NCI-H345 (cell line): ENCODE measurements around the gene PPP2R5D.
A peak's percentile ranks its signal among the peaks of the same experiment; 100 is the strongest.

Experiments used
- DNase-seq: peaks from one replicate; lab custom pipeline; 2025; lab: John Stamatoyannopoulos, UW

The PPP2R5D gene

DNA sequence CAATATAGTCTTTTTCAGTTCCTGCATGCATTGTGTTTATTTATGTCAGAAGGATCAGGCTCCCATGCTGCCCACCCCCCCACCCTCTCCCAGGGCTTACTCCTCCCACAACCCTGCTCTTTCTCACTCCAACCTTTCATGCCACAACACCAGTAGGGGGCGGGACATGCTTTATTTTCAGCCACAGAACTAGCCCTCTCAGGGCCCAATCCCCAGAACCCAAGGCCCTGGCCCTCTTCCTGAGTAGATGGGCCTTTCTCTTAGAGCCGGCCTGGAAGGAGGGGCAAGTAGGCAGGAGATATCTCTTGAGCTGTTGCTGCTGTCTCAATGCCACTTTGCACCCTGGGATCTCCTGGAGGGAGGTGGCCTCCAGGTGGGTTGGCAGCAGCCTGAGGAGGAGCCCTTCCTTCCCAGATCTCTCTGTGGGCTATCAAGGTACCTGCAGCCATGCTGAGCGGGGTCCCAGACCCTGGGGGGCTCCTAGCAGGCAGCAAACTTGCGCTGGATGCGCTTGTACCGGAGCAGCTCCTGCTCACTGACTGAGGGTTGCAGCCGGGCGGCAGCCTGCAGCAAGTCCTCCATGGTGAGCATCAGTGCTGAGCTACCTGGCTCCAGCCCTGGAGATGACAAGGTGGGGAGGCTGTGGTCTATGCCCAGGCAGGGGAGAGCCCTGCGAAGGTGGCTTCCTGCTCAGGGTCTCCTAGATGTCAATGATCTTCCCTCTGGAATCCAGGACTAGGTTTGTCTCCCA is 20.3 kb upstream of the PPP2R5D start:
- DNase-seq: no peak

DNA sequence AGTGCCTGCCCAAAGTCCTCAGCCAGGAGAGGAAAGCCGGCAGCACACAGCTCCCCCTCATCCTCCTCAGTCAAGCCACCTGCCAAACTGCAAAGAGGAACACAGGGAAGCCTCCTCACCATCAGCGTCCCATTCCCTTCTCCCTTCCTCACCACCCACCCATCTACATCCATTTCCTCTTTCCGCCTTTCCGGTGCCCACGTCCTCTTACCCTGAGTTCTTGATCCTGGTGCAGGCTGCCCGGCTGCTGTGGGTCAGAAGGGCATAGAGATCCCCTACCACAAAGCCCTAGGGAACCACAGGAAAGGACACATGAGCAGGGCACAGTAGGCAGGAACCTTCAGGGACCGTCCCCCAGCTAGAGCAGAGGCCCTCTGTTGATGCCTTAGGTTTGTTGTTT is 17.8 kb upstream of the PPP2R5D start:
- no peak for DNase-seq

DNA sequence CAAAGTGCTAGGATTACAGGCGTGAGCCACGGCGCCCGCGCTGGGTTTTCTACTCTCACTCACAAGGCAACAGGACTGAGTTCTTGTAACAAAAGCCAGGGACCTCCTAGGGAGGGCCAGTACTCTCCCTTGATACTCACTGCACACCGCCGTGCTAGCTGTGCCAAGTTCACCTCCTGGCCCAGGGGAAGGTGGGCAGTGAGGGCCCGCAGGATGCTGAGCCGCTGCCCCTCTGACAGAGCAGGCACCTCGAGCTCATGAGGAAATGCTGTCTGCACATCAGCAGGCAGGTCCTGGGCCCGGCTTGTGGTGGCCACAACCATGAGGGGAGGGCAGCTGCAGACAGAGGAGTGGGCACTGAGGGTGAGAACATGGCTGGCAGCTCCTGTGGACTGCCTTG is 17.1 kb upstream of the PPP2R5D start:
- no peak for DNase-seq

DNA sequence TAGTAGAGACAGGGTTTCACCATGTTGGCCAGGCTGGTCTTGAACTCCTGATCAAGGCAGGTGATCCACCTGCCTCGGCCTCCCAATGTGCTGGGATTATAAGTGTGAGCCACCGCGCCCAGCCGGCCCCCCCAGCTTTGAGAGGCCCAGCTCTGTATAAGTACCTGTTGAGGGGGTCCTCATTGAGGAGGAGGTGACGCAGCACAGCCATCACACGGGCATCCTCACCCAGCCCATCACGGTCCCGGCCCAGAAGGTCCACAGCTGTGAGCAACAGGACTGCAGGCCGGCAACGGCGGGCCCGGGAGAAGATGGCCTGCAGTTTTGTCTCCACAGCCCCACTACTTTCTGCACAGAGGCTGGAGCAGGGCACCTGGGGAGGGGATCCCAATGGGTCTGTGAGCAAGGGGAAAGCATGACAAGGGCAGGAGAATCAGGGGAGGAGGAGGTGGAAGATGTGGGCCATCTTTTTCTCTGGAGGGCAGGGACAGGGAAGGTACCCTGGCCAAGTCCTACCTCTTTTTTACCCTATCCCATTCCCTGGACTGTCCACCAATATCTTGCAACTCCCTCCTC is 16.2 kb upstream of the PPP2R5D start:
- DNase-seq: no peak

DNA sequence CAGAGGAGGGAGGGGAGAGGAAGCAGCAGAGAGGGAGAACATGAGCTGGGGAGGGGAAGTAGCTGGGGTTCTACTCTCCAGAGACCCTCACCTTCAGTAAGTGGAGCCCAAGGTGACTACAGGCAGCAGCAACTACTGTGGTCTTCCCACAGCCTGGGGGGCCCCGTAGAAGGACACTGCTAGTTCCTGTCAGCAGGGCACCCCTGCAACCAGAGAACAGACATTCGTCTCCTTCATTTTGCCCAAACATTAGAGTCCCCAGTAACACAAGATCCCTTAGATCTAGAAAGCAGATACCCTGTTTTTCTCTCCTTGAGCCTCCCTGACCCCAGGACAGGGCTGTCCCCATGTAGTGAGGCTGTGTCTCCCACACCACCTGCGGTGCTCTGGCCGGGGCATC is 15.6 kb upstream of the PPP2R5D start:
- DNase-seq: no peak

DNA sequence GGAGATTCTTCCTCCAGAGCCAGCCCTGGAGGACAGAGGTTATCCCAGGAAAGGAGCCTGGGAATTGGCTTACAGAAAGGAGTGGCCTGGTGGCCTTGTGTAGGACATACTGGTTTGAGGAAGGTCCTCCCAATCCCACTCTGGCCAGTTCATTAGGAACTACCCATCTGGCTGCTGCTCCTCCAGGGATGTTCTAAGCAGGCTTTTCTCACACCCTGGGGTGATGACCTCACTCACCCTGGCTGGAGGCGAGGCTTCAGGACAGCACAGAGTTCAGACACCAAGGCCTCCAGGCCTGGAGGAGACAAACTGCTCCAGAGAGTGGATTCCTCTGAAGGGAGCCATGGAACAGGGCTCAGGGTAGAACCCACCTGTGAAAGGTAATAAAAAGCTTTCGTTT is 14.9 kb upstream of the PPP2R5D start:
- no peak for DNase-seq

DNA sequence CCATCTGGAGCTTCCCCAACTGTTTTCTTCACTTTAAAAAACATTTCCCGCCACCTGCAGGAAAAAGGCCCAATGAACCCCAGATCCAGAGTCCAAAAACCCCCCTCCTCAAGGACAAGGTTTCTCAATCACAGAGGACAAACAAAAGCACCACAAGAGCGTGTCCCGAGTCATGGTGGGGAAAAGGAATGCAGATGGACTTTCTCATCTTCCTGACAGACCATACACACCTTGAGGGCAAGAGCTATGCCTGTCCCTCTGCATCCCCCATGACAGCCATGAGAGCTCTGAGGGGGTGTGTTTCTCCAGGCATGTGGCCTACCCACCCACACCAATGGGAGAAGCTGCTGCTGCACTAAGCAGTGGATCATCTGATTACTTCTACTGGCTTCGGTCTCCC is 14.4 kb upstream of the PPP2R5D start:
- no peak for DNase-seq

DNA sequence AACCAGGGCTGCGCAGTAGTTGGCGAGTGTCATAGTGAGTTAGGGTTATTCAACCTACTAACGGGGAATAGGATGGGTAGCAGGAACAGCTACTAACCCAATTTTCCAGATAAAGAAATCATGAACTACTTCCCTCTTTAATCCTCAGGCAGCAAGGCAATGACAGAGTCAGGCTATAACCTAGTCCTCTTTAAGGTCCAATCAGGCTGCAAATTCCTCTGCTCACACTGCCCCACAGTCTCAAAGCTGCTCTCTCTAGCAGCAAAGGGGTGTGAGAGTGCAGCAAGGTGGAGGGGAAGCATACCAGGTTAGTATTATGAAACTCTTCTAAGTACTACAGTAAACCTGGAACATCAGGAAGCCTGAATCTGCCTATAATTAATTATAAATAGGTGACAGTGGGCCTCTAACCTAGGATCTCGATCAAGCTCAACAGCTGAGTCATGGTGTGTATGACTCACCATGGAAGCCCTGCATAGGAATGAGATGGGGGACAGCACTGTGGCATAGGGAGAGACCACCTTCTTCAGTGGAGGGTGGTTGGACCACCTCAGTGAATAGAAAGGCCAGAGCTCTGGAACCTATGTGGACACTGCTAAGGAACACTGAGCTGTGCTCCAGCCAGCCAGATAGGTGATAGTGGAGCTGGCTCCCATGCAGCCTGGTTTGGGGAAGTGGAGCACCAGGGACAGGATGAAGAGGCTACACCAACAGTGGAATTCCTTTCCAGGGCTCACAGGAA is 13.3 kb upstream of the PPP2R5D start:
- no peak for DNase-seq

DNA sequence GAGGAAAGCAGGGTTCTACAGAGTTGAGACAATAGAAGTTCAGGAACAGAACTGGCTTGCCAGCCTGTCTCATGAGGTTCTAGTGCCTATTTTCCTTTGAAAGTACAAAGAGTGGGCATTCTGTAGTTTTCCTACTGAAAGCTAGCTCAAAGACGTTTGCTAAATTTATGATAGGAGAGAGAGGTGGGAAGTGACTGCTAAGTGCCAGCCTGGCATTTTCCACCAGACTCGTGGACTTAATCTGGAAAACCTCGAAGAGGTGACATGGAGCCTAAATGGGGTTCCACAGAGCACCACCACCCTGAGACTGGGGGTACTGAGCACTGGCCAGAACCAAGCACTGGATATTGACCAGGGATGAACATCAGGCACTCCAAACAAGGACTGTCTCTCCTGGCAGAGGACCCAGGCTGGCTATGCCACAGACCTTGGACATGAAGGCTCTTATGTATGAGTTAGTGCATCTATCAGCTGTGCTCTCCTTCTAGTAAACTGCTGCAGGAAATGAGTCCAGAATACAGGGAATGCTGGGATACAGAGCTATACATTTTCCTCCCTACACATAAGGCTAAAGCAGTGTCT is 12.5 kb upstream of the PPP2R5D start:
- no peak for DNase-seq

DNA sequence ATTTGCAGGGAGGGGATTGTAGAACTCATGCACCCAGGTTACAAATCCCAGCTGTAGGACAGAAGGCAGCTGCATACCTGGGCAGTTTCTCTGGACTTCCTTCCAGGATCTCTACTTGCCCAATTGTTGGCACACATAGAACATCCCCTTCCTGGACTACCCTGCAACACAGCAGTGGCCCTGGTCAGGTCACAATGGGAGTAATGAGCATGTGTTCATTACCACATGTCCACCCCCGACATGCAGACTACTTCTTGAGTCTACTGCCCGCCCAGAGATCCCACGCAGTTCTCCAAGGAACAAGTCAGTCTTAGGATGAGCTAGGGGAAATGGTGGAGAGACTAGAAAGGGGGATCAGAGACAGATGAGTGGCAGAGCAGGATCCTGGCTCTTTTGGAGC is 10.4 kb upstream of the PPP2R5D start:
- DNase-seq: no peak

DNA sequence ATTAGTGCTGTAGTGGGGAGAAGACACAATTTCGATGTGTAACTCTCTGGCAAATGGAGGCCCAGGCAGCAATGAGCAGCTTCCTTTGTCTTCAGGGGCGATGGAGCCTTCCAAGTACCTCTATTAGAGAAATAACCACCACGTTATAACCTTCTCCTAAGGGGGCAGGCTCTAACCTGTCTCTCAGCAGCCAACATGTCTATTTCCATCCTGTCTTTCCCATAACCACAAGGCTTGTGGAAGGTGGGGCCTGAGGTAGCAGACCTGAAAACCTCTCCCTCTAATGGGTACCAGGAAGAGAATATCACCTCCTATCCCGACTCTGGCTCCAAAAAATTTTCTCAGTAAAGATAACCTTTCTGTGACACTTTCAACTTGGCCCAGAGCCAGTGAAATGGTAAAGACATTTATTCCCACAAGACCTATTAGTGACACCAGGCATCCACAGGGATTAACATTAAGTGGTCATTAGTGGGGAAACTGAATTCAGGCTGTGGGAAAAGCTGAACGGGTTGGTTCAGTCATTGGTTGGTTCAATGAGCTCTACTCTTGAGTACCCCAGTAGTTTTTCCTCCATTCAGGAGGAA is 9.4 kb upstream of the PPP2R5D start:
- DNase-seq: no peak

DNA sequence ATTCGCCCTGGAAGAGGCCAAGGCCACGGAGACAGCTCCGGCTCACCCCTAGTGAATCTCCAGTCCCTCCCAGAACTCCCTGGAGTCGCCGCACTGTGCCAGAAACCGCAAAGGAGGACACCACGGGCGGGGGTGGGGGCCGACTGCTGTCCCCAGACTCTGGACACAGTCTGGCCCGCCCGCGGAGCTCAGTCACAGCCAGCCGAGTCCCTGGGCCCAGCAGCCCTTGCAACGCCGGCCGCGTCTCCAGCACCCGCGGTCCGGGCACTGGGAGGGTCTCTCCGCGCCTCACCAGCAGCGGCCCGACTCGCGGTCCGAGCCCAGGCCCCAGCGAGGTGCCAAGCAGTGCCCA is 5.9 kb upstream of the PPP2R5D start:
- DNase-seq: no peak

DNA sequence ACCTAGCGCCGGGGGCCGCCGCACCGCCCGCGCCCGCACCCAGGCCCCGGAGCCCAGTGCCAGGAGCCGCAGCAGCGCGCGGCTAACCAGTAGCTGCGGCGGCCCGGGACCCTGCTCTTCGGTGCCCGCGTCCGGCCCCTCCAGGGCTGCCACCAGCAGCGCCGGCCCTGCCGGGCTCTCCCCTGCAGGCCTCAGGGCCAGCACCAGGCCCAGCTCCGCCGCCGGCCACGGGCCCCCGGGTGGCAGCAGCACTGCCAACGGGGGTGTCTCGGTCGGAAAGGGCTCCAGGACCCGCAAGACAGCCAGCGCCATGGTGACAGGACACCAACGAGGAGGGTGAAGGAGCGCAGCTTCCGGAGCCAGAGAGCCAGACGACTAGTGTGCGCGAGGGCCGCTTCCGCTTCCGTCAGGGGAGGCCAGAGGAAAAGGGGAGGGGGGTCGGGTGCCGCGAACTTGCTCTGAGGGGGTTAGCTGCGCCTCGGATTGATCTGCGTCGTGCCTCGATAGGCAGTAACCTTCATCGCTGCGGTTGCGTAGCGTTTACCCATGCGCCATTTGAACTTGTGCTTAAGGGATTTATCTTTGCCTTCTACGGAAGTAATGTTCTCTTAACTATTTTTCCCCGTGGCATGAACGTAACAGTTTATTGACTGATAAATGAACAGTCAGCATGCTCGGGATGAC is 5.4 kb upstream of the PPP2R5D start, which contains the start of gene PEX6:
Gene PEX6 (minus strand): TSS at position 343 of the 684 bp plus-strand sequence. CDS start 31 bp downstream, at position 312.
- DNase-seq: peak; percentile 88

DNA sequence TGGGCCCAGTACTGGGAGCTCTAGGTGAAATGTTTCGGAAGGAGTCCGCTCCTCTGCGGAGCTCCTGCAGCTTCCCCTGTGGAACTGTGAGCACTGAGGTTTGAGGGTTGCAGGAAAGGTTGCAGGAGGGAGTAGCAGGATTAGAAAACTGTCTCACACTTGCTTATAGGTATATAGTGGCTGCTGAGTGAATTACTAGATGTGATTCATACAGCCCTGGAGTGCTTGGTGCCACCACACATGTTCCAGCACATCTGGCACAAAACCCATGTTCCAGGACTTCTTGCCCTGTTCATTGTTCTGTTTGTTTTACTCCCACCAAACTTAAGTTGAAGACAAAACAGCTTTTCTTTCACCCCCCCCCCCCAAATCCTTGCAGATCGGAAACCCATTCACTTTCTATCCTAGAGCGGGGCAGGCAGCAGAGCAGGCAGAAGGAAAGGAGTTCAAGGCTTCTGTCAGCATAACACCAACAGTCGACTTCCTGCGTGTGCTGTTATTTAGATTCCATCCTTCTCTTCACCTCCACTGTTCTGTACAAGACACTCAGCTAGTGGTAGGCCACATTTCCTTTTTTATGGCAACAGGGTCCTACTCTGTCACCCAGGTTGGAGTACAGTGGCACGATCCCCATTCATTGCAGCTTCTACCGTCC is 4.7 kb upstream of the PPP2R5D start:
- DNase-seq: peak; percentile 41

DNA sequence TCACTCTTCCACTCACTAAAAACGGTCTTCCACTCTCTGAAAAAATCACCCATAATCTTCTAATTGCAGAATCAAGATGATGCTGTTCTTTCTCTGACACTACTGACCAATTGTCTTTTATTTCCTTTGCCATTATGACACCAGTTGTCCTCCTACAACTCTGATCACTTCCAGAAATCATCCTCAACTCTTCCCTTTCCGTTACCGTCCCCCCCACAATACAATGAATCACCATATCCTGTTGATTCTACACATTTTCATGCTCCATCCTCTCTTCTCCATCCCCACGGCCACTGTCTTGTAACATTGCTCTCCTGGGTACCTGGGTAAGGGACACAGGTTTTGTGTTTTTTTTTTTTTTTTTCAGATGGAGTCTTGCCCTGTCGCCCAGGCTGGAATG is 2.5 kb upstream of the PPP2R5D start:
- DNase-seq: no peak

DNA sequence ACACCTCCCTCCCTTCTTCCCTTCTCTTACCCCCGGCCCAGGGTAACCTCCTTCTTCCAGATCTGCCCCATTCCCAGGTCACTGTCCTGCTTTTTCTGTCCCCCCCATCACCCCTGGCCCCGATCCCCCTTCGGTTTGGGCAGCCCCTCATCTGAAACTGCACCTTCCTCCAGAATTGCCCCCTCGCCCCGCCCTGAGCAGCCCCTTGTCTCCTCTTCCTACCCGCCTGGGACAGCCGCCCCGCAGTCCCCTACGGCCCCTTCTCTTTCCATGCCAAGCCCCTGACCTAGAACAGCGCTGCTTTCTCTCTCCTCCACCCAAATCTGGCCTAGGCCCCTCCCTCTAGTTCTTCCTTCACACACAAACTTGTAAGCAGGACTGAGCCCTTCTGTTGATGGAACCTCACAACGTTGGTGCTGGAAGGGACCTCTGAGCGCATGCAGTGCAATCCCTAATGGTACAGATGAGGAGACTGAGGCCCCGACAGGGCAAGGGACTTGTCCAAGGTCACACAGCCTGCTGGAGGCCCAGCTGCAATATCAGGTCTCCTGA is 630 bp downstream of the PPP2R5D start:
- DNase-seq: no peak

DNA sequence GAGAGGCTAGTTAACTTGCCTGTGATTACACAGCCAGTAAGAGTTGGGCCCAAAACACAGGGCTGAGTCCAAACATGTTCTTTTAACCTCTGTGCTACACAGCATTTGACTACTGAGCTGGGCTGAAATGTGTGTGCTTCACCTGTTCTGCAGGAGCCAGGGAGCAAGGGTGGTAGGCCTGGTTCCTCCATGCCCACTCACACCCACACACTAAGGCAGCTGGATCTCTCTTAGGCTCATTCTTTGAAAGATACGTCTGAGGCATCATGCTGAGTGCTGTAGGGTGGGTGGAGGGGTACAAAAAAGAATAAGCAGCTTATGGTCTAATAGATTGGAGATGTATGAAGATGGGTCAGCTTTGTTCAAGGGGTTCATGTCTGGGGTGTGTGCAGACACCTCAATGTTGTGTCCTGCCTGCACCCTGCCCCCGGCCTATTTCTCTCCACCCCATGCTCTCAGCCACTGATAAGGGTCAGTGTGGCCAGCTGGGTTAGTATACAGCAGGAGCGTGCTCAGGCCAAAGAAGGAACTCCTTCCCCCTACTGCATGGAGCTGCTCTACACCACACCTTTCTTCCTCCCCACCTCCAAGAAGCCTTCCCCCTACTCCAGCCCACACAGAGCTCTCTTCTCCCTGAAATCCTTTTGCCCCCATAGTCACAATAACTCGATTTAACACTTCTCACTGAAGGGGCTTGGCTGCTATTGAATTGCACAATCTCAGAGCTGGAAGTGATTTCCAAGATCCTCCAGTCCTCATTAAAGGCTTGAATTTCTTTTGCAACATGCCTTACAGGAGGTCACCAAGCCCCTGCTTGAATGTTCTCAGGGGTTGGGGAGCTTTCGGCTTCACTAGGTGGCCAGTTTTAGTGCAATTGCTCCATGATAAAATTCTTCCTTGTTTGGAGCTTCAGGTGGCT is 3.4 kb downstream of the PPP2R5D start:
- no peak for DNase-seq

DNA sequence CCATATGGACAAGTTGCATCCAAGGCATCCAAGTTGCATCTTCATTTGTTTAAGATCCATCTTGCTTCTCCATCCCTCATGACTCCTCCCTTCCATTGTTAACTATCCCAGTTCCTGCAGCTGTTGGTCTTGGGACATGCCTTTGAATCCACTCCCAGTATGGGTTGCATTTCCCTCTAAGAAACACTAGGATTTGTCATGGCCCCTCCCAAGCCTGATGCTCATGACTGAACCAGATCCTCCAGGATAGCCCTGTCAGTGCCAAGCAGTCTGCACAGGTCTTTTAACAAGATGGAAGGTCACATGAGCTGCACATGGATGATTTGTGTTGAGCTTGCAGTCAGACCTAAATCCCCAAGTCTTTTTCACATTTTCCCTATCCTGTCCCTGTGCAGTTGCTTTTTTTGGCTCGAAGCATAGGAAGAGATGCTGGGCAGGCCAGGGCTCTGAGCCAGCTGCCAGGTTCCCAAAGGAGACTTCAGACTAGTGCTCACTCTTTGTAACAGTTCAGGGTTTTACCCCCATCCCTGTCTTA is 4.2 kb downstream of the PPP2R5D start:
- no peak for DNase-seq

DNA sequence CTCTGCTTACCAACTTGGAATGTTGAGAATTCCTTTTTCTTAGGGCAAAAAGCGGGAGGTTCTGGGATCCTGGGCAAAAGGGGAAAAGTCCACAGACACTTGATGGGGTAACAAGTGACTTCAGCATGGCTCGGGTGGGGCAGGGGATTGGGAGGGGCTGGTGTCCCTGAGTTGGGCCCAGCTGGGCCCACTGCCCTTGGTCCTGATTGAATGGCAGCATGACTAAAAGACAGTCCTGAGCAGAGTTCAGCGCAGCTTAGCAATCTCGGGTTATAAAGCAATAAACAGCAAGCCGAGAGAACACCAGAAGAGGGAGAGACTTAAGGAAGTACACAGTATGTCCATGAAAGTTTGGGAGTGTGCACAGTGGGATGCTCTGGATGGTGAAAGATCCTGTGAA is 5.6 kb downstream of the PPP2R5D start:
- DNase-seq: no peak

DNA sequence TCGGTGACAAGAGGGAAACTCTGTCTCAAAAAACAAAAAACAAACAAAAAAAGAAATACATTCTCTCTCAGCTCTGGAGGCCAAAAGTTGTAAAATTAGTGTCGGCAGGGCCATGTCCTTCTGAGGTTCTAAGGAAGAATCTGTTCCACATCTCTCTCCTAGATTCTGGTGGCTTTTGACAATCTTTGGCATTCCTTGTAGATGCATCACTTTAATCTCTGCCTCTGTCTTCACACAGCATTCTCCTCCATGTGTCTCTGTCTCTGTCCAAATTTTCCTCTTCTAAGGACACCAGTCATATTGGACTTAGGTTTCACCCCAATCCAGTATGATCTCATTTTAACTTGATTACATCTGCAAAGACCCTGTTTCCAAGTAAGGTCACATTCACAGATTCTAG is 9.1 kb downstream of the PPP2R5D start:
- no peak for DNase-seq
